ENCODE results near the gene TBCD.
"Not testable (repeated sequence)": the region's sequence is repeated elsewhere in the genome, so short reads cannot be mapped to it uniquely, and the experiment has no call there.

The TBCD gene

DNA sequence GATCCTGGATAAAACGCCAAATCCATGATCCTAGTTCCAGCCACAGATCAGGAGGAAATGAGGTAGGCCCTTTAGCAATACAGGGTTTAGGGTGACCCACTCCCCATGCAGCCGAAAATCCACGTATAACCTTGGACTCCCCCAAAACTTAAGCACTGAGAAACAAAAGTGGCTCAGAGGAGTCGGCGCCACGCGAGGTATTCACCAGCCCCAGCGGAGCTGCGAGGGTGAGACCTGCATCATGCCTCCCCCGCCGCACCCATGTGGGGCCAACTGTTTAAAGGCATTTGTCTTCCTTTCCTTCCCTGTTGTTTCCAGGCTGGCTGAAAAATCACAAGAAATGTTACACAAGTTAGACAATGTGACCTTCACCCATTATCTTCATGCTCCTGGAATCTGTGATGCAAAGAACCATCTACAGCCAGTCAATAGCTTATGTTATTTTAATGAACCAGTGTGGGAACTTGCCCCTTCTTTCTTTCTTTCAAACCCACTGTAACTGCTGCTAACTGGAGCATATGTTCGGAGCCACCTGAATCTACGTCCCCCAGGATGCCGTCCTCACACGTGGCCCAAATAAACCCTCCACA, 229.4 kb downstream of the TBCD start:
- Histone ChIP-seq H3K9ac (ENCODE audit: low read length) (no peak overlapping the region), H3K9me2 (replicated peaks; ENCODE audit: insufficient read depth, low read length) (no peaks in the 10 kb centered on the region), H3K4me2 (ENCODE audit: low read depth, low read length, poor library complexity, severe bottlenecking) (no peak overlapping the region), H3K79me2 (ENCODE audit: insufficient read depth, low read length) (no peaks in the 10 kb centered on the region), H3K4me3 (ENCODE audit: insufficient read depth, low read length, poor library complexity, severe bottlenecking) (no peak overlapping the region), H3K36me3 (ENCODE audit: low read length) (no peaks in the 10 kb centered on the region), H3K27me3 (ENCODE audit: low read length) (no peaks in the 10 kb centered on the region), H2AFZ (ENCODE audit: low read depth, low read length, severe bottlenecking) (no peak overlapping the region), H4K20me1 (ENCODE audit: low read depth, low read length) (no peaks in the 10 kb centered on the region), H3K9me3 (ENCODE audit: insufficient read depth, low read length) (no peaks in the 10 kb centered on the region), H3K27ac (ENCODE audit: low read depth, low read length) (no peak overlapping the region), H3F3A (ENCODE audit: insufficient read depth) (no peaks in the 10 kb centered on the region)
- TF ChIP-seq, protein P1, sequence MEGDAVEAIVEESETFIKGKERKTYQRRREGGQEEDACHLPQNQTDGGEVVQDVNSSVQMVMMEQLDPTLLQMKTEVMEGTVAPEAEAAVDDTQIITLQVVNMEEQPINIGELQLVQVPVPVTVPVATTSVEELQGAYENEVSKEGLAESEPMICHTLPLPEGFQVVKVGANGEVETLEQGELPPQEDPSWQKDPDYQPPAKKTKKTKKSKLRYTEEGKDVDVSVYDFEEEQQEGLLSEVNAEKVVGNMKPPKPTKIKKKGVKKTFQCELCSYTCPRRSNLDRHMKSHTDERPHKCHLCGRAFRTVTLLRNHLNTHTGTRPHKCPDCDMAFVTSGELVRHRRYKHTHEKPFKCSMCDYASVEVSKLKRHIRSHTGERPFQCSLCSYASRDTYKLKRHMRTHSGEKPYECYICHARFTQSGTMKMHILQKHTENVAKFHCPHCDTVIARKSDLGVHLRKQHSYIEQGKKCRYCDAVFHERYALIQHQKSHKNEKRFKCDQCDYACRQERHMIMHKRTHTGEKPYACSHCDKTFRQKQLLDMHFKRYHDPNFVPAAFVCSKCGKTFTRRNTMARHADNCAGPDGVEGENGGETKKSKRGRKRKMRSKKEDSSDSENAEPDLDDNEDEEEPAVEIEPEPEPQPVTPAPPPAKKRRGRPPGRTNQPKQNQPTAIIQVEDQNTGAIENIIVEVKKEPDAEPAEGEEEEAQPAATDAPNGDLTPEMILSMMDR (IDR thresholded peaks at IDR 0.05; ENCODE audit: insufficient read depth, low read length, poor library complexity, severe bottlenecking), result no peak
- no peak for TF ChIP-seq EZH2phosphoT487 (conservative IDR thresholded peaks at IDR 0.05; ENCODE audit: low read length)

DNA sequence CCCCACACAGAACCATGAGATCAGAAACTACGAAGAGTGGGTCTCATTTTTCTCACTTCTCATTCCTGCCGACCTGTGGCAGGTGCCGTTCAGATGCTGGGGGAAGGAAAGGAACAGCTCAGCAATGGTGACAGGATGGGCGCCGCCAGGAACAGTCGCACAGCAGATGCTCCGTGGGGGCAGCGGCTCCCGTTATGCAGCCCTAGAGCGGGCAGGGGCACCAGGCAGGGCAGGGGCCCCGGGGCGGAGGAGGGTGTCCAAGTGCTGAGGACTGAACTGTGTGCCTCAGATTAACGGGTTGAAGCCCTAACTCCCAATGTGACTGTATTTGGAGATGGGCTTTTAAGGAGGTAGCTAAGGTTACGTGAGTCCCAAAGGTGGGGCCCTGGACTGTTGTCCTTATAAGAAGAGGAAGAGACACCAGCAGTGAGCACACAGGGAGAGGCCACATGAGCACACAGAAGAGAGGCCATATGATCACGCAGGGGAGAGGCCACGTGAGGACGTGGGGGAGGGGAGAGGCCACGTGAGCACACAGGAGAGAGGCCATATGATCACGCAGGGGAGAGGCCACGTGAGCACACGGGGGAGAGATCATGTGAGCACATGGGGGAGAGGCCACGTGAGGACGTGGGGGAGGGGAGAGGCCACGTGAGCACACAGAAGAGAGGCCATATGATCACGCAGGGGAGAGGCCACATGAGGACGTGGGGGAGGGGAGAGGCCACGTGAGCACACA, 231.8 kb downstream of the TBCD start:
- Histone ChIP-seq H3K79me2 (ENCODE audit: insufficient read depth, low read length) (no peaks in the 10 kb centered on the region), H3K9ac (ENCODE audit: low read length) (no peak overlapping the region), H3F3A (ENCODE audit: insufficient read depth) (no peaks in the 10 kb centered on the region), H3K9me3 (ENCODE audit: insufficient read depth, low read length) (no peaks in the 10 kb centered on the region), H3K36me3 (ENCODE audit: low read length) (no peaks in the 10 kb centered on the region), H4K20me1 (ENCODE audit: low read depth, low read length) (no peaks in the 10 kb centered on the region), H3K27me3 (ENCODE audit: low read length) (no peaks in the 10 kb centered on the region), H3K4me2 (ENCODE audit: low read depth, low read length, poor library complexity, severe bottlenecking) (no peak overlapping the region), H2AFZ (ENCODE audit: low read depth, low read length, severe bottlenecking) (no peak overlapping the region), H3K27ac (ENCODE audit: low read depth, low read length) (no peak overlapping the region), H3K9me2 (replicated peaks; ENCODE audit: insufficient read depth, low read length) (no peaks in the 10 kb centered on the region), H3K4me3 (ENCODE audit: insufficient read depth, low read length, poor library complexity, severe bottlenecking) (no peak overlapping the region)
- TF ChIP-seq, protein P1 (IDR thresholded peaks at IDR 0.05; ENCODE audit: insufficient read depth, low read length, poor library complexity, severe bottlenecking), result no peak
- no peak for TF ChIP-seq EZH2phosphoT487 (conservative IDR thresholded peaks at IDR 0.05; ENCODE audit: low read length)

DNA sequence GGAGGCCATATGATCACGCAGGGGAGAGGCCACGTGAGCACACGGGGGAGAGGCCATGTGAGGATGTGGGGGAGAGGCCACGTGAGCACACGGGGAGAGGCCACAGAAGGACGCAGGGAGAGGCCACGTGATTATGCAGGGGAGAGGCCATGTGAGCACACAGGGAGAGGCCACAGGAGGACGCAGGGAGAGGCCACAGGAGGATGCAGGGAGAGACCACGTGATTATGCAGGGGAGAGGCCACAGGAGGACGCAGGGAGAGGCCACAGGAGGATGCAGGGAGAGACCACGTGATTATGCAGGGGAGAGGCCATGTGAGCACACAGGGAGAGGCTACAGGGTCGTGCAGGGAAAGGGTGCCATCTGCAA, 232.4 kb downstream of the TBCD start:
- H3K36me3 ChIP-seq (ENCODE audit: low read length); H3K4me2 ChIP-seq (ENCODE audit: low read depth, low read length, poor library complexity, severe bottlenecking); H3K27ac ChIP-seq (ENCODE audit: low read depth, low read length); H3K9me2 ChIP-seq (replicated peaks; ENCODE audit: insufficient read depth, low read length); H3K27me3 ChIP-seq (ENCODE audit: low read length); H3K9ac ChIP-seq (ENCODE audit: low read length); H3K9me3 ChIP-seq (ENCODE audit: insufficient read depth, low read length); H3K4me3 ChIP-seq (ENCODE audit: insufficient read depth, low read length, poor library complexity, severe bottlenecking); H2AFZ ChIP-seq (ENCODE audit: low read depth, low read length, severe bottlenecking); H4K20me1 ChIP-seq (ENCODE audit: low read depth, low read length); H3F3A ChIP-seq (ENCODE audit: insufficient read depth); H3K79me2 ChIP-seq (ENCODE audit: insufficient read depth, low read length): not testable (repeated sequence)

DNA sequence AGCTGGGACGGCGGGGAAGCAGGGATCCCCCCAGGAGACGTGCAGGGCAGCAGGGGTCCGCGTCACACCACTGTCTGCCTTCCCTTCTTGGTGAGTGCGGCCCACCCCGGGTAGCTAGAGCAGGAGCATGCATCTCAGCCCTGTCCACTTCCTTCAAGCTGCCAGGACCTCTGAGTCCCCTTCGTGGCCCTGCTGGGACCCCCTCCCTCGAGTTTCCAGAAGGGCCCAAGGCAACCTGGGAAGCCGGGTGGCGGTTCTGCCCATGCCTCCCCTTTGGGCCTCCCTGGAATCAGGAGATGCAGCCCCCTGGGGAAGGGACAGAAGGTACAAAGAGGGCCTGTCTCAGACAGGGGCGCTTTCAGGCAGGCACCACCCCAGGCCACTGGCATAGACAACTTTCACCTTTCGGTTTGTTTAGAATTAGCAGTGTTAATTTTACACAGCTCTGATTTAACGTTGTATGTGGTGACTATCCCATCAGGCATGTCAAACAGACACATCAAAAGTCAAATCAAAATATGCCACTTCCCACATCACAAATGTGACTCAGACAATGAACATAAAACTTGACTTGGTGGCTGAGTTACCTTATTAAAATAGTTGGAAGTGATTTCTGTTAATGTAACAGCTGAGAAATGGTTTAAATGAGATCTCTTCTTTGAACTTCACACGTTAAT, 233.0 kb downstream of the TBCD start:
- no peaks in the 10 kb centered on the region for H3K36me3 ChIP-seq (ENCODE audit: low read length)
- no peaks in the 10 kb centered on the region for H3K9me2 ChIP-seq (replicated peaks; ENCODE audit: insufficient read depth, low read length)
- TF ChIP-seq EZH2phosphoT487 (conservative IDR thresholded peaks at IDR 0.05; ENCODE audit: low read length), result no peak
- TF ChIP-seq, protein P1 (IDR thresholded peaks at IDR 0.05; ENCODE audit: insufficient read depth, low read length, poor library complexity, severe bottlenecking), result no peak
- no peak overlapping the region for H3K4me2 ChIP-seq (ENCODE audit: low read depth, low read length, poor library complexity, severe bottlenecking)
- H4K20me1 ChIP-seq (ENCODE audit: low read depth, low read length), result no peaks in the 10 kb centered on the region
- no peaks in the 10 kb centered on the region for H3K79me2 ChIP-seq (ENCODE audit: insufficient read depth, low read length)
- H2AFZ ChIP-seq (ENCODE audit: low read depth, low read length, severe bottlenecking), result no peak overlapping the region
- H3K9me3 ChIP-seq (ENCODE audit: insufficient read depth, low read length), result no peaks in the 10 kb centered on the region
- H3F3A ChIP-seq (ENCODE audit: insufficient read depth), result no peaks in the 10 kb centered on the region
- no peak overlapping the region for H3K27ac ChIP-seq (ENCODE audit: low read depth, low read length)
- no peak overlapping the region for H3K4me3 ChIP-seq (ENCODE audit: insufficient read depth, low read length, poor library complexity, severe bottlenecking)
- no peaks in the 10 kb centered on the region for H3K27me3 ChIP-seq (ENCODE audit: low read length)
- H3K9ac ChIP-seq (ENCODE audit: low read length), result no peak overlapping the region
